NCI-H82 (cell line): Measurements from ENCODE around the gene CRKL.
A peak's percentile ranks its signal among the peaks of the same experiment; 100 is the strongest.
"Not testable (repeated sequence)": the region's sequence is repeated elsewhere in the genome, so short reads cannot be mapped to it uniquely, and the experiment has no call there.

Source experiments
- DNase-seq: peaks from one replicate; lab custom pipeline; 2025; lab: John Stamatoyannopoulos, UW

Gene CRKL, protein sequence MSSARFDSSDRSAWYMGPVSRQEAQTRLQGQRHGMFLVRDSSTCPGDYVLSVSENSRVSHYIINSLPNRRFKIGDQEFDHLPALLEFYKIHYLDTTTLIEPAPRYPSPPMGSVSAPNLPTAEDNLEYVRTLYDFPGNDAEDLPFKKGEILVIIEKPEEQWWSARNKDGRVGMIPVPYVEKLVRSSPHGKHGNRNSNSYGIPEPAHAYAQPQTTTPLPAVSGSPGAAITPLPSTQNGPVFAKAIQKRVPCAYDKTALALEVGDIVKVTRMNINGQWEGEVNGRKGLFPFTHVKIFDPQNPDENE

DNA sequence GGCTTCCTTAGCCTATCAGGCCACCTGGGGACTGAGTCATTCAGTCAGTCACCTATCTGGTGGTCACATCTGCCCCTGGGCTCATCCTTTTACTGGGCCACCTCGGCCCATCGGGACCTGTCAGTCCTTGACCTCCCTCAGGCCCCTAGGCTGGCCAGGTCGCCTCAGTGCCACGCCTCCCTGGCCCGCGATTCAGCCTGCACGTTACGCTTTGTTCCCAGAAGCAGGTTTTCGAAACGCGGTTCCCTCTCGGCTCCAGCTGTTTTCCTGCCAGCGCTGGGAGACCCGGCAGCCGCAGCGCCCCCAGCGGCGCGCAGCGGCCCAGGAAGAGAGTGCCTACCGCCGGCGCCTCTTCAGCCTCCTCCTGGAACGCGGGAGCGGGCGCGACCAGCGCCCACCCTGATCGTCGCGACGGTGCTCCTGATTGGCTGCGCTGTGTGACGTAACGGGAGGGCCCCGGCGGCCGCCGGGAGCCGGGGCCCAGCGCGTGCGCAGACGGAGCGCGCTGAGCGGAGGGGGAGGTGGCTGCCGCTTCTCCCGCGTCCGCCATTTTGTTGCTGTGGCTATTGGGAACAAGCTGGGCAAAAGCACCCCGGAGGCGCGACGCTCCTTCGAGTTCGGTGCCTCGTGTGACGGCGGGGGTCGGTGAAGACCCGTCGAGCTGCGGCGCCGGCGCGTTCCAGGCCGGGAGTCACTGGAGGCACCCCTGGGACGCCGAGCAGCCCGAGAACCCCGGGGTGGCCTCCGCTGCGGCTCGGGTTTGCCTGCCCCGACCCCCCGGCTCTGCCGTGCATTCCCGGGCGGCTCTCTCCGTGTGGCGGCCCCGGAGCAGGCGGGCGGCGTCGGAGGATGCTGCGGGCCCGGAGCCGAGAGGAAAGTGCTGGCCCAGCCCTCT is at the start of gene CRKL:
Gene CRKL (plus strand): TSS at position 492 of the 895 bp plus-strand sequence. CDS start 528 bp downstream, outside the sequence.
- peak; percentile 97 for DNase-seq

DNA sequence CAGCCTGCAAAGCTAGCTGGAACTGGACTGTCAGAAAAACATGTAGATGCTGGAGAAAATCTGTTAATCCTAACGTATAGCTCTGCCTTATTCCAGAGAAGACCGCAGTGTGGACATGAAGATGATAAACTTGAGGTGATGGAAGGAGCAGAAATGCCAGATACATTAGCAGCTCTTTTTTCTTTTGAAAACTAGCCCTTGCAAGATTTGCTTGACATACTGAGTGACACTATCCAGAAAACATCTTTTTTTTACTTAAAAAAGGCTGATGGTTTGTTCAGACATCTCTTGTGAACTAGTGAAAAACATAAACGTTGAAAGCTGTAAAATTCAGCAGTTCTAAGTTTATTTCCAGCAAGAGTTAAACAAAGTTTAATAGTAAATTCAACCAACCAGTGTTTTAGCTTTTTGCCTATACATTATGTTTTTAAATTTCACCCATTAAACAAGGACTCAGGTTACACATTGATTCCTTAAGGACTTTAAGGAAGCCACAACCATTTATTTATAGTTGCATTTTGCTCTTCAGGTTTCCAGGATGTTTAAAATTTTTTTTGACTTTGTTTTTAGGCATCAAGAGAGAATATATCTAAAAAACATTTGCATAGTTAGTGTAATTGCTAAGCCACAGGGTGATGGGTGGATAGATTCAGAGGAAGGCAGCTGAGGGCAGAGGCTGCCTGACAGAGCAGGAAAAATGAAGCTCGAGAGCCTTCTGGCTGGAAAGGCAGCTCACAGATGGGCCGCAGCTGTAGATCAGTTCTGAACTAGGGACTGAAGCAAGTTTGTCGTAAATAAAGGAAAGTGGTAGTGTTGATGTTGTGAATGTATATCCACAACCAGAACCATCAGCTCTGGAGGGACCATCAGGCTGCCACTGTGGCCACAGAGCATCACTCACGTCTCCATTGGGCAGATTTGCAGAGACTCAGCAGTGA is 48.9 kb upstream of the CRKL start:
- no peak for DNase-seq

DNA sequence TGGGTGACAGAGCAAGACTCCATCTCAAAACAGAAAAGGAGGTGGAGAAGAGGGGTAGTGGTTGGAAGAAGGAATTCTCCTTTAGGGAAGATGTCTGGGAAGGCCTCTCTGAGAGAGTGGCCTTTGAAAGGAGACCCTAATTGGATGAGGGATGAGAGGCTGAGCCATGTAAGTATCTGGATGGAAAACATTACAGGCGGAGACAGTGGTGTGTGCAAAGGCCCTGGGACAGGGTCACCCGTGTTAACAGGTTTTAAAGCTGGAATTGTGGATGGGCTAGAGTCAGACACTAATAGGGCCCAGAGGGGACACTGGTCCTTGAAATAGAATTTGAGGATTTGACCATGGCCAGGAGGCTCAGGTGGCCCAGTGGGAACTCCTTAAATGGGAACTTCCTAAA is 48.0 kb upstream of the CRKL start:
- peak; percentile 16 for DNase-seq

DNA sequence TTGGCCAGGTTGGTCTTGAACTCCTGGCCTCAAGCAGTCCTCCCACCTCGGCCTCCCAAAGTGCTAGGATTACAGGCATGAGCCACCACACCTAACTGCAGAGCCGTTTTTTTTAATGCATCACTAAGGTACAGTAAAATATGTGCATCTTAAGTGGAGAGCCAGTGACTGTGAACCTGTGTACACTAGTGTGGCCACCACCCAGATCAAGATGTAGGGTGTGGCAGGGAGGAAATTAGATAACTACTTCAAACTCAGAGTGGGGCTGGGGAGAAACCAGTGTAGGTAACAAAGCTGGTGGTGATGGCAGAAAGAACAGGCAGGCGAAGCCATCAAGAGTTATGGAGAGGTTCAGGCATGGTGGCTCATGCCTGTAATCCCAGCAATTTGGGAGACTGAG is 44.0 kb upstream of the CRKL start:
- DNase-seq = no peak

DNA sequence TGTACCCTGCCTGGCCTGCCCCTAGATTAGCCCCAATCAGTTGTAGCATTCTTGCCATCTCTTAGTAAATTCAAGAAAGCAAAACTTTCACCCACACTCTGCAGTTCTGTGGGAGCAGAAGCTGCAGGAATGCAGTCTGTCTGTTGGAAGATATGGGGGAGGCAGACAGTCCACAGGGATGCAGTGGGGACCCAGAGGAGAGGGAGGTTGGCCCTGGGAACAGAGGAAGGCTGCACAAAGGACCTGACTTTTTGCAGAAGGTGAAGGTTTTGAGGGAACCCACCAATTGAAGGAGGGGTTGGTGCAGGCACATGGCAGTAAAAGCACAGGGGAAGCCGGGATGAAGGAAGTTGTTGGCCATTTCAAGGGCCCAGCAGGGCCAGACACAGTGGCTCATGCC is 41.9 kb upstream of the CRKL start:
- DNase-seq = no peak

DNA sequence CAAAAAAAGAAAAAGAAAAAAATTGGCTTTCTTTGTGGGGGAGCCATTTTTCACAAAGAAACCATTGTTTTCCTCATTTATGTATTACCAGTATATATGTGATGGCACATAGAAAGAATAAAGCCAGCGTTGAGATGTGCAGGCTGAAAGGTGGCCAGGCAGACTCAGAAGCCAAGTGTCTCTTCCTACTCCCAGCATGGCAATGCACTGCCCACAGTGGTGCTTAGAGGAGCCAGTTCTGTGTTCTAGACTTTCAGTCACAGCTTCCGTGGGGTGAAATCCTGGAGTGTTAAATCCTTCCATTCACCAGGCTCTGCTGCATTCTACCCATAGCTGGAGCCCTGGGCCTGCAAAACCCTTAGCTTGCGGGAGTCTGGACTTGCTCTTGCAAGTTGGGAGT is 39.5 kb upstream of the CRKL start:
- DNase-seq = no peak

DNA sequence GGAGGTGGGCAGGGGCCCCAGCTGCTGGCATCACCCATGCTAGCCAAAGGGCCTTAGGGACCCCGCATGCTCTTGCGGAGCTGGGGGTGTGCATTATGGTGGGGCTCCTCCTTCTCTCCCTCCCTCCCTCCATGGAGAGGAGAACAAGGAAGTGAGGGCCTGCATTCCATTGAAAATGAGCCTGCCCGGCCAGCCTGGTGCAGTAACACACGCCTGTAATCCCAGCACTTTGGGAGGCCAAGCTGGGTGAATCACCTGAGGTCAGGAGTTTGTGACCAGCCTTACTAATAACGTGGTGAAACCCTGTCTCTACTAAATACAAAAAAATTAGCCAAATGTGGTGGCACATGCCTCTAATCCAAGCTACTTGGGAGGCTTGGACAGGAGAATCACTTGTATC is 36.0 kb upstream of the CRKL start:
- DNase-seq = no peak

DNA sequence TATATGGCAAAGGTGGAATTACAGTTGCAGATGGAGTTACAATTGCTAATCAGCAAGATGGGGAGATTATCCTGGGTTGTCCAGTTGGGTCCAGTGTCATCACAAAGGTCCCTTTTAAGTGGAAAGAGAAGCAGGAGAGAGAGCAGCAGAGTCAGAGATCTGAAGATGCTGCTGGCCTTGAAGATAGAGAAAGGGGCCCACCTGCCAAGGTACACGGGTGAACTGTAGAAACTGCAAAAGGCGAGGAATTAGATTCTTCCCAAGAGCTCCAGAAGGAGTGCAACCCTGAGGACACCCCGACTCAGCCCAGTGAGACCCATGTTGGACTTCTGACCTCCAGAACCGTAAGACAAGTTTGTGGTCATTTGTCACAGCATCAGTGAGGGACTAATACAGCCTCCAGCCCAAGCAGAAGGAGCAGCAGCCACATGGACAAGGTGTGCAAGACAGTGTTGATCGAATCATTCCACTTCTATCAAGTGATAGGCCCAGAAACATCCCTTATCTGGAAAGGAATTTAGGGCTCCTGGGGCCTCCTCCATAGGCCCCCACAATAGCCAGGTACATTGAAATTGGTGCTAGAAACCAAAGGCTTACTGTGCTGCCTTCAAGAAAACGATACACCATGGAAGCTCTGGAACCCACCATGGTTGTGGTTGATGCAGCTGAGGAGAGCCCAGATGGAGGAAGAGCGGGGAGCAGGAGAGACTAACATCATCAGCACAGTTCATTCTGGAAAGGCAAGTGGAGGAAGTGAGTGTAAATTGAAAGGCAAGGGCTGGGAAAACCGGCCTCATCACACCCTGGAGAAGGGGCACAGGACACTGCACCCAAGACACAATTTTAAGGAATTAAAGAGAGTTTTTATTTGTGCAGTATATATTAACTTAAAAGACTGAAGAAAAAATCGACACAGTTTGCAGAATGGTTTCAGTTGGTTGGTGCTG is 35.1 kb upstream of the CRKL start:
- DNase-seq = no peak

DNA sequence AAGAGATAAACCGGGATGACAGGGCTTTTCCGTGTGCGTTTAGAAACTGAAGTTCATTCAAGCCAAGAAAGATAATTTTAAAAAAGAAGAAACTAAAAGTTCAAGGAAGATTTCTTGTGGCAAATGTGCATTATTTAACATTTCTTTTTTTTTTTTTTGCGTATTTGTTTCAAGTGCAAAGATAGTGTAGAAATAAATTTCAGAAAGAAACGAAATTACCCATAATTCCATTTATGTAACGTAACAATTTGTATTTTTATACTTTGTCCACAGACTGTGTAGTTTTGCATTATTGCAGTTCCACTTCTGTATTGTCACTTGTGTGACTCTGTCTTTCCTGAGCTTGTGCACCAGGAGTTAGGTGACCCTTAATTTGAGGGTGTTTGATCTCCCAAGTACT is 34.4 kb upstream of the CRKL start:
- DNase-seq = no peak

DNA sequence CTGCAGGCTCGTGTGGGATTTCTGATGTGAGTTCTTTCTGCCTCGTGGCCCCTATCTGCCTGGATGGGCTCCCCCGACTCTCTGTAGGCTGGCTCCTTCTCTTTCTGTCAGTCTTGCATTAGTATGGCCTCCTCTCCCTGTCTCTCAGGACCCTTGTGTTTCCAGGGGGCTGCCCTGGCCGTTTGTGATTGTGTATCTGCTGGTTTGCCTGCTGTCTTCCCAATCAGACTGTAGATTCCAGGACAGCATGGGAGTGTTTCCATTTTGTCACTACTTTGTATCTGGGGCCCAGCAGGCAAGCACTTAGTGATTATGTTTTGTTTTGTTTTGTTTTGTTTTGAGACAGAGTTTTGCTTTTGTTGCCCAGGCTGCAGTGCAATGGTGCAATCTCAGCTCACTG is 32.8 kb upstream of the CRKL start:
- DNase-seq = no peak

DNA sequence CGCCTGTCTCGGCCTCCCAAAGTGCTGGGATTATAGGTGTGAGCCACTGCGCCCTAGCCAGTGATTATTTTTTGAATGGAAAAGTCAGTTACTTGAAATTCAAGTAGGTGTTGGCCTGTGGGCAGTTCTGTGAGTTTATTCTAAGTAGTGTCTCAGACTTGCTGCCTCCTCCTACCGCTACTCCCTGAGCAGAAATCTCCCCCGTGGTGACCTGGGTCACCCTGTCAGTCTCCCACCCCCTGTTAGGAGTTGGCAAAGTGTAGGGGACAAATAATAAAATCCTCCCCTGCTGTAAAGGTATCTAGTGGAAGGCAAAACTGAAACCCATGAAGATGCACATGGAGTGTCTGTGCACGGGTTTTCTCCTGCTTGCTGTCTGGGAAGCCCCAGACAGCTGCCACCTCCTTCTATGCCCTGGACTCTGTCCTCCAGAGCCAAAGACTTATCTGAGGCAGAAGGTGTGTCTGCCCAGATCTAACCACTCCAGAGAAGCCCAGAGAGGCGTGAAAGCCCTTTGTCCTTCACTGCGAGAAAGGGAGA is 32.1 kb upstream of the CRKL start:
- no peak for DNase-seq

DNA sequence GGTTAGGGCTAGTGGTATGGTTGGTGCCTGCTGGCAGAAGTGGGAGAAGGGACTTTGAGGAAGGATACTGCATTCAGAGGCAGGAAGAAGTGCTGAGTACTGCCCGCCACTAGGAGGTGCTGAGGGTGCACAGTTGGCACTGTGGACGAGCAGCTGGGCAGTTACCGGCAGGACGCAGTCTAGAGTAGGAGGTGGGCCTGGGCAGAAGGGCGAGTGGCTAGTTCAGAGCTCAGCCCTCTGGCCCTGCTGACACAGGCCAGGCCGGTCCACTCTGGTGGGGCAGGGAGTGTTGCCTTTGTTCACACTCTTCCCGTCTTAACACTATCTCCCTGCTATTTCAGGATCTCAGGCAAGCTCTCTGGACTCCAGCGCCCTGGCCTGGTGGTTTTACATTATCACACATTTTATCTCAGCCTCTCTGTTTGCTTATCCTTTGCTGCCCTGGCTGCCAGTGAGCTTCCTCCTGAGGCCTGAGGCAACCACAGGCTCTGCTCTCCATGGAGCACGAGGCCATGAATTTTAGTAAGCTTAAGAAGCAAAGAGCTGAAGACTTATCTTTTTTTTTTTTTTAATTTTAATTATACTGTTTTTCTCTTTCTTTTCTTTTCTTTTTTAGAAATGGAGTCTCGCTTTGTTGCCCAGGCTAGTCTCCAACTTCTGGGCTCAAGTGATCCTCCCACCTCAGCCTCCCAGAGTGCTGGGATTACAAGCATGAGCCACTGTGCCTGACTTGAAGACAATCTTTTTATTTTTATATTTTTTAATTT is 31.5 kb upstream of the CRKL start:
- DNase-seq = peak; percentile 81

DNA sequence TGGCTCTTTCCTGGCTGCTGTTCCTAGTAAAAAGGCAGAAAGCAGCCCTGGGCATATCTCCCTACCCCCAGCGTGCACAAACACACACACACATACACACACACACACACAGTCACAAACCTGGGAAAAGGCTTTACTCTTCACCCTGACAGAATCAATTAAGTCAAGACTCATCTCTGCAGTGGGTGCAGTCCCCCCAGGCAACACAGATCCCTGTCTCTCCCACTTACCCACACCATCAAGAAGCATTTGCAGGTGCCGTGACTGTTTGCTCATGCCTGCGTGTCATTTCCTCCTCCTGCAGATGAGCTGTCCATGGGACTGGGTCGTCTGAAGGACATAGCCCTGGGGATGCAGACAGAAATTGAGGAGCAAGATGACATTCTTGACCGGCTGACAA is 29.8 kb upstream of the CRKL start:
- DNase-seq = no peak

DNA sequence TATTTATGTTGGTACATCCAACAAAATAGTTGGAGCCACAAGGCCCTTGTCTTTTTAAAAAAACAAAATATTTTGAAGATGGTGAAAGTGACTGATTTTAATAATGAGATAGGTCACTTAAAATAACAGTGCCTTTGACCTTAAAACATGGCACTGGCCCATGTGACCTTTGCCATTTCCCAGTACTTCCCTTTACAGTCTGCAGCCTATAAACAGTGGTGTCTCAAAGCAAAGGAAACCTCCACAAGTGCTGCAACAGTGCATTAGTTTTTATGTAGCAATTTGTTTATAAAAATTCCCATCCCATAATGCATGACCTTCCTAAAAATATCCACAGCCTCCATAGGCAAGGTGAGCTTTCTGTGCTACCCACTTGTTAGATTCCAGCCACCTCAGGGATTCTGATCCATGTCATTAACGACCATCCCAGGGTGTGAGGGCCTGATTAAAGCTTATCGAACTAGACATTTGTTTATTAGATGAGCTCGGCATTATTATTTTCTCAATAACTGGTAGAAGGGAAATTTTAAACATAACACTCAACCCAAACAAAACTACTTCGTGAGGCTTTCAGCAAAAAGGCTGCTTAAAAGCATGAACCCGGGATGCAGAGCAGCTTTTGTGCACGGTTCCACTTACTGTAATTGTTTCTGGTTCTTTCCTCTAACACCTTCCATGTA is 28.0 kb upstream of the CRKL start:
- DNase-seq = no peak

DNA sequence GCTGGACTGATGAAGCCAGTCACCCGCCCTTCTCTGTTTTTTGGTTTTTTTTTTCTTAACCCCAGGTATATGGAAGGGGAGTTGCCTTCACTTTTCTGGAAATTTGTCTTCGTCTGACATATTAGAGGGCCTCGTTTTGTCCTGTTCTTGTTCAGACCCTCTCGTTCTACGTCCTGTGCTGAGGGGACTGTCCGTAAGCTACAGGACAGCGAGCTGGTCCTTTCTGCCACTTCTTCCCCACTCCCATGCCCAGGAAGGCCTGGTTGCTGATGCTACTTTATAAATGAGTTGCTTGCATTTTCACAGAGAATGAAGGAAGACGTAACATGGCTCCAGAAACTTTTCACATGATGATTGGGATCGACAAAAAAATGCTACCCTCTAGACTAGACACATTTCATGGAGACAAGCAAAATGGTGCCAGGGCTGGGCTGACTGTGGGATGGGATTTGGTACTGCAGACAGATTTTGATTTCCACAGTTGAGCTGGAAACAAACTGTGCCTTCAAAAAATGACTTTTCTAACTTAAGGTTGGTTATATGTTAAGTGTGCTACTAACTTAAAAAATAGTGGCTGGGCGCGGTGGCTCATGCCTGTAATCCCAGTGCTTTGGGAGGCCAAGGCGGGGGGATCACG is 27.2 kb upstream of the CRKL start:
- DNase-seq = no peak

DNA sequence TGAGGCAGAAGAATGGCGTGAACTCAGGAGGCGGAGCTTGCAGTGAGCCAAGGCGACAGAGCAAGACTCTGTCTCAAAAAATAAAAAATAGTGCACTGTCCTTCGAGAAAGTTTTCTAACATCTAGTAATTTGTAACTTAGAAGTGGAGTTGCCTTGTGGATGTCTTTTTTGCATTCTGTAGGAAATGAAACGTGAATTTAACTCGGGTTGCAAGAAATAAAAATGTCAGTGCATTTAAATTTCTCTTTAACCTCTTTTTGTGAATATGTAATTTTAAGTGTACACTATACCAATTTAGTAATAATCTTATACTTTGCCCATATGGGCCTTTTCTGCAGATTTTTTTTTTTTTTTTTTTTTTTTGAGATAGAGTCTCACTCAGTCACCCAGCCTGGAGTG is 26.2 kb upstream of the CRKL start:
- no peak for DNase-seq

DNA sequence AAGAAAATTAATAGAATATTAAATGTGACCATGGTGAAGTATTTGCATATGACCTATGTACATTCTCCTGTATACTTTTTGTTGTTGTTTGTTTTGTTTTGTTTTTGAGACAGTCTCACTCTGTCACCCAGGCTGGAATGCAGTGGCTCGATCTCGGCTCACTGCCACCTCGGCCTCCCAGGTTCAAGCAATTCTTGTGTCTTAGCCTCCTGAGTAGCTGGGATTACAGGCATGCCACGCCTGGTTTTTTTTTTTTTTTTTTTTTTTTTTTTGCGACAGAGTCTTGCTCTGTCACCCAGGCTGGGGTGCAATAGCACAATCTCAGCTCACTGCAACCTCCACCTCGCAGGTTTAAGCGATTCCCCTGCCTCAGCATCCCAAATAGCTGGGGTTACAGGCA is 19.5 kb upstream of the CRKL start:
- not testable (repeated sequence) for DNase-seq

DNA sequence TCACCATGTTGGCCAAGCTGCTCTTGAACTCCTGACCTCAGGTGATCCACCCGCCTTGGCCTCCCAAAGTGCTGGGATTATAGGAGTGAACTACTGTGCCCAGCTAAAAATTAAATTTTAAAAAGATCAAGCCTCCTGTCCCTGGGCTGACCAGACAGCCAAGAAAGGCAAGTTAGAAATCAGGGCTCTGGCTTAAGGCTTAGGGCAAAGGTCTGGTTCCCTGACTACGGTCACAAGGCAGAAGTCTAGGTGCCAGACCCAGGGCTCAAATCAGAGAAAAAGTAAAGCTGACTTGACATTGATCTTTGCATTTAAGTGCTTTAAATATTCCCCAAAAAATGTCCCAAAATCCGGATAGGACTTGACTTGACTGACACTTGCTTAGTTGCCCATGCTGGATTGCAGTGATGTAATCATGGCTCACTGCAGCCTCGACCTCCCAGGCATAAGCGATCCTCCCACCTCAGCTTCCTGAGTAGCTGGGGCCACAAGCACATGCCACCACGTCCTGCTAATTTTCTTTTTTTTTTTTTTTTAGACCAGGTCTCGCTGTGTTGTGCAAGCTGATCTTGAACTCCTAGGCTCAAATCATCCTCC is 17.3 kb upstream of the CRKL start:
- no peak for DNase-seq
